Ovary (tissue), 3 donors: ENCODE measurements around the gene DNAJC7.

Source experiments
- CTCF ChIP-seq, 3 donors: fragments of 450-650 bp in 2 of 3; fragments of 200-600 bp in 1 of 3; IDR thresholded peaks; one replicate each; pipeline versions ENCODE4 v1.5.1 to v1.8.0; 2016 to 2022; ENCODE audit warnings: antibody characterized with exemption in 3 of 3, mild to moderate bottlenecking in 1 of 3
- EP300 ChIP-seq: sonication (generic); formaldehyde crosslinking; IDR thresholded peaks from one replicate; pipeline ENCODE4 v1.6.1; 2017; ENCODE audit warnings: antibody characterized with exemption
- POLR2A ChIP-seq: fragments of 450-650 bp; IDR thresholded peaks from one replicate; pipeline ENCODE4 v1.6.1; 2017; ENCODE audit warnings: antibody characterized with exemption, mild to moderate bottlenecking, moderate library complexity
- donor health status: DM: no; HTN: no; CAD: no.

- no peak for TF ChIP-seq CTCF (IDR thresholded peaks at IDR 0.05)
- no peak for TF ChIP-seq POLR2A
- no peak for TF ChIP-seq EP300
Observed at GRCh38 chr17:42045719-42046118, 28.5 kb upstream of the DNAJC7 start.
